PC-9 (cell line): ENCODE results near the gene SGCD. TPM values are rescaled to one million over a fixed set of nuclear protein-coding genes. Genes with fewer than 3 reads are reported as not detected.

Source experiments
- BruUV-seq: library from RNA; stranded (reverse); fragments of 400-500 nt; replicated peaks from 2 replicates; lab custom pipeline; 2021; lab: Mats Ljungman, UMichigan
- CTCF ChIA-PET: fragments of 300-600 bp; sonication (Branson Sonifier 250); formaldehyde crosslinking; loops from one replicate; lab custom pipeline; 2022; ENCODE audit warnings: antibody characterized with exemption; lab: Charles Lee
- POLR2A ChIA-PET: fragments of 300-600 bp; sonication (Branson Sonifier 250); formaldehyde crosslinking; loops from one replicate; lab custom pipeline; 2022; ENCODE audit warnings: antibody characterized with exemption; ENCODE audit not compliant: unreplicated experiment; lab: Charles Lee
- DNase-seq, 2 experiments: peaks; one replicate each; pipeline versions ENCODE4 v3.0.0 to v3.0.0-alpha.2; 2015 to 2022; ENCODE audit warnings: mixed read lengths in 1 of 2
- H2AFZ ChIP-seq: fragments of 200-600 bp; sonication (generic); 2 replicates; pipeline ENCODE4 v1.8.1; 2017; ENCODE audit warnings: antibody characterized with exemption
- H3F3A ChIP-seq: fragments of 200-600 bp; sonication (generic); 2 replicates; pipeline ENCODE4 v1.8.1; 2017; ENCODE audit warnings: antibody characterized with exemption, mild to moderate bottlenecking, low read depth; ENCODE audit not compliant: insufficient read depth
- H3K27ac ChIP-seq: fragments of 200-600 bp; sonication (generic); 2 replicates; pipeline ENCODE4 v1.6.1; 2016; ENCODE audit warnings: mixed run types
- H3K27me3 ChIP-seq: fragments of 200-600 bp; sonication (generic); 2 replicates; pipeline ENCODE4 v1.6.1; 2016; ENCODE audit warnings: low read depth, mixed run types; ENCODE audit not compliant: insufficient read depth
- H3K36me3 ChIP-seq: fragments of 200-600 bp; sonication (generic); 2 replicates; pipeline ENCODE4 v1.6.1; 2016; ENCODE audit warnings: low read depth, mixed run types
- H3K4me1 ChIP-seq: fragments of 200-600 bp; sonication (generic); replicated peaks from 2 replicates; pipeline ENCODE4 v1.6.1; 2016; ENCODE audit warnings: mixed run types; ENCODE audit not compliant: insufficient read depth
- H3K4me2 ChIP-seq: fragments of 200-600 bp; sonication (generic); 2 replicates; pipeline ENCODE4 v1.6.1; 2017; ENCODE audit warnings: mixed run types
- H3K4me3 ChIP-seq: fragments of 200-600 bp; sonication (generic); 2 replicates; pipeline ENCODE4 v1.6.1; 2016; ENCODE audit warnings: mixed run types
- H3K79me2 ChIP-seq: fragments of 200-600 bp; sonication (generic); 2 replicates; pipeline ENCODE4 v1.6.1; 2017; ENCODE audit warnings: low read depth, mixed run types
- H3K9me2 ChIP-seq: fragments of 200-600 bp; sonication (generic); 2 replicates; pipeline ENCODE4 v1.8.1; 2017; ENCODE audit warnings: mild to moderate bottlenecking; ENCODE audit not compliant: insufficient read depth
- H3K9me3 ChIP-seq: fragments of 200-600 bp; sonication (generic); 2 replicates; pipeline ENCODE4 v1.8.1; 2016; ENCODE audit warnings: low read depth; ENCODE audit not compliant: insufficient read depth
- H4K20me1 ChIP-seq: fragments of 200-600 bp; sonication (generic); 2 replicates; pipeline ENCODE4 v1.8.1; 2017; ENCODE audit not compliant: insufficient read depth
- EZH2 ChIP-seq: fragments of 200-600 bp; sonication (generic); IDR thresholded peaks from 2 replicates; pipeline ENCODE4 v1.8.0; 2017; ENCODE audit warnings: antibody characterized with exemption, low read depth
- intact Hi-C: fragments of 100-400 bp; cut with micrococcal nuclease; formaldehyde crosslinking; loops from one replicate; pipeline ENCODE4 v1.10.0; 2022; ENCODE audit not compliant: unreplicated experiment
- total RNA-seq: library from RNA; stranded (reverse); gene quantifications from 2 replicates; pipeline ENCODE4 v1.2.3, GENCODE V29; 2021
- TF ChIP-seq, protein P1 (sequence below): fragments of 200-600 bp; sonication (generic); conservative IDR thresholded peaks from 2 replicates; pipeline ENCODE4 v1.6.1; 2017; ENCODE audit warnings: mixed run types, antibody characterized with exemption, mild to moderate bottlenecking, moderate library complexity

The SGCD gene
- total RNA-seq, 1 experiment from 2014 or later: not detected

DNA sequence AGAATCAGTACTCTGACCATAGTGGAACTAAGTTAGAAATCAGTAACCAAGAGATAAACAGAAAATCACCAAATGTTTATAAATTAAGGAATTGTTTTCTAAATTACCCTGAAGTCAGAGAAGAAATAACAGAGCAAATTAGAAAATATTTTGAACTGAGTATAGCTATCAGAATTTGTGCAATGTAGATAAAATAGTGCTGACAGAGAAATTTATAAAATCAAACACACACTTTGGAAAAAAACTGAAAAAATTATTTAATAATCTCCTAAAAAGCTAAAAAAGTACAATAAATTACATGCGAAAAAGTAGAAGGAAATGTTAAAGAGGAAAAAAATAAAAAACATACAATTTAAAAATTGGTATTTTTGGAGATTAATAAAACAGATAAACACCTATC, 486.0 kb downstream of the SGCD start:
- Histone ChIP-seq H3K4me2 (no peak overlapping the region), H3K79me2 (no peaks in the 10 kb centered on the region), H3K4me1 (no peaks in the 10 kb centered on the region), H2AFZ (no peak overlapping the region), H3F3A (no peaks in the 10 kb centered on the region), H3K36me3 (no peaks in the 10 kb centered on the region), H3K27me3 (no peaks in the 10 kb centered on the region), H3K4me3 (no peak overlapping the region), H3K9me3 (no peaks in the 10 kb centered on the region), H3K9me2 (no peaks in the 10 kb centered on the region), H3K27ac (no peak overlapping the region), H4K20me1 (no peaks in the 10 kb centered on the region)
- ChIA-PET POLR2A (no interaction called here), CTCF (no interaction called here)
- intact Hi-C loops: no loop called here
- TF ChIP-seq, protein P1, sequence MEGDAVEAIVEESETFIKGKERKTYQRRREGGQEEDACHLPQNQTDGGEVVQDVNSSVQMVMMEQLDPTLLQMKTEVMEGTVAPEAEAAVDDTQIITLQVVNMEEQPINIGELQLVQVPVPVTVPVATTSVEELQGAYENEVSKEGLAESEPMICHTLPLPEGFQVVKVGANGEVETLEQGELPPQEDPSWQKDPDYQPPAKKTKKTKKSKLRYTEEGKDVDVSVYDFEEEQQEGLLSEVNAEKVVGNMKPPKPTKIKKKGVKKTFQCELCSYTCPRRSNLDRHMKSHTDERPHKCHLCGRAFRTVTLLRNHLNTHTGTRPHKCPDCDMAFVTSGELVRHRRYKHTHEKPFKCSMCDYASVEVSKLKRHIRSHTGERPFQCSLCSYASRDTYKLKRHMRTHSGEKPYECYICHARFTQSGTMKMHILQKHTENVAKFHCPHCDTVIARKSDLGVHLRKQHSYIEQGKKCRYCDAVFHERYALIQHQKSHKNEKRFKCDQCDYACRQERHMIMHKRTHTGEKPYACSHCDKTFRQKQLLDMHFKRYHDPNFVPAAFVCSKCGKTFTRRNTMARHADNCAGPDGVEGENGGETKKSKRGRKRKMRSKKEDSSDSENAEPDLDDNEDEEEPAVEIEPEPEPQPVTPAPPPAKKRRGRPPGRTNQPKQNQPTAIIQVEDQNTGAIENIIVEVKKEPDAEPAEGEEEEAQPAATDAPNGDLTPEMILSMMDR: no peak
- no peak for TF ChIP-seq EZH2
- BruUV-seq: no TSS peak
- no peak for DNase-seq

DNA sequence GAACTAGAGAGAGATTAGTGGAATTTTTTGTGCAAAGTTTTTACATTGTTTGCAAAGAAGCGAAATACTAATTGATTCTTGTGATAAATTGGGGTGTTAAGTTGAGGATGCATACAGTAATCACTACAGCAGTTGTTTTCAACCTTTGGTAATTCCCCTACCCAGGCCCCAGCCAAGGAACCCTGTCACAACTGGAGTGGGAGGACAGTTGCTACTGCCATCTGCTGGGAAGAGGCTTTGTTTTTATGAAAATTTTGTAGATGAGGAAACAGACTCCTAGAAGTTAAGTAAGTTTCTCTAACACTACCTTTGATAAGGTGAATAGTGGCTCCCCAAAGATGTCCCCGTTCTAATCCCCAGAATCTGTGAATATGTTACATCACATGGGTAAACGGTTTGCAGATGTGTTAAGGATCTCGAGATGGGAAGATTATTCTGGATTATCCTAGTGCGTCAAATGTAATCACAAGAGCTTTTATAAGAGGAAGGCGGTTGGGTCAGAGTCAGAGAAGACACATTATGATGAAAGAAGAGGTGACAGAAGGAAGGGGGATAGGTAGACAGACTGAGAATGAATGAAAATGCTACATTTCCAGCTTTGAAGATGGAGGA, 489.1 kb downstream of the SGCD start:
- no peak for DNase-seq
- Histone ChIP-seq H3K4me3 (no peak overlapping the region), H3K4me1 (no peaks in the 10 kb centered on the region), H3K9me2 (no peaks in the 10 kb centered on the region), H3K9me3 (no peaks in the 10 kb centered on the region), H3K27ac (no peak overlapping the region), H4K20me1 (no peaks in the 10 kb centered on the region), H3K4me2 (no peak overlapping the region), H2AFZ (no peak overlapping the region), H3K79me2 (no peaks in the 10 kb centered on the region), H3K36me3 (no peaks in the 10 kb centered on the region), H3K27me3 (no peaks in the 10 kb centered on the region), H3F3A (no peaks in the 10 kb centered on the region)
- TF ChIP-seq EZH2: no peak
- TF ChIP-seq, protein P1: peak; percentile 44; the same call in 1 of the 2 replicates
- BruUV-seq: no TSS peak
- intact Hi-C loops: loop anchor here (5.0 kb wide), 1 partner anchor 1199 kb away; no protein-coding TSS in a partner anchor
- ChIA-PET POLR2A (interaction anchor here (0.6 kb wide), 1 partner anchor 17 kb away, joined by 5 read pairs; no protein-coding TSS in a partner anchor), CTCF (no interaction called here)
